ENCODE measurements around the gene SAMD11. TPM values are rescaled to one million over a fixed set of nuclear protein-coding genes. Genes with fewer than 3 reads are reported as not detected.

The SAMD11 gene
- total RNA-seq, 2 donors from 2014 or later = 4.5 to 61.6 TPM

DNA sequence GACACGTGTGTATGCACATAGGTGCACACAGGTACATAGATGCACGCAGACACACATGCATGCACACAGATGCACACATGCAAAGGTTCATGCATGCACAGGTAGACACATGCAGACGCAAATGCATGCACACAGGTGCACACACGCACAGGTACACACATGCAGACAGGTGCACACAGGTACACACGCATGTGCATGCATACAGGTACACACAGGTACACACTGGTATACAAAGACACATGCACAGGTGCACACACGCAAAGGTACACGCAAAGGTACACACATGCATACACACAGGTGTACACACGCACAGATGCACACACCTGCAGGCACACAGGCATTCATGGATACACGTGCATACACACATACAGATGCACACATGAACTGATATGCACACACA is 26.5 kb downstream of the SAMD11 start:
- DNase-seq (ENCODE audit: low spot score) = no peak
- no peaks in the 10 kb centered on the region for H3K4me1 ChIP-seq (replicated peaks)
- no peak overlapping the region for H3K27ac ChIP-seq
- no peak overlapping the region for H3K4me3 ChIP-seq
- intact Hi-C loops (cut with DNase I) = no loop called here
- TF ChIP-seq POLR2AphosphoS5 (IDR thresholded peaks at IDR 0.05) = no peak
- TF ChIP-seq, protein P1, sequence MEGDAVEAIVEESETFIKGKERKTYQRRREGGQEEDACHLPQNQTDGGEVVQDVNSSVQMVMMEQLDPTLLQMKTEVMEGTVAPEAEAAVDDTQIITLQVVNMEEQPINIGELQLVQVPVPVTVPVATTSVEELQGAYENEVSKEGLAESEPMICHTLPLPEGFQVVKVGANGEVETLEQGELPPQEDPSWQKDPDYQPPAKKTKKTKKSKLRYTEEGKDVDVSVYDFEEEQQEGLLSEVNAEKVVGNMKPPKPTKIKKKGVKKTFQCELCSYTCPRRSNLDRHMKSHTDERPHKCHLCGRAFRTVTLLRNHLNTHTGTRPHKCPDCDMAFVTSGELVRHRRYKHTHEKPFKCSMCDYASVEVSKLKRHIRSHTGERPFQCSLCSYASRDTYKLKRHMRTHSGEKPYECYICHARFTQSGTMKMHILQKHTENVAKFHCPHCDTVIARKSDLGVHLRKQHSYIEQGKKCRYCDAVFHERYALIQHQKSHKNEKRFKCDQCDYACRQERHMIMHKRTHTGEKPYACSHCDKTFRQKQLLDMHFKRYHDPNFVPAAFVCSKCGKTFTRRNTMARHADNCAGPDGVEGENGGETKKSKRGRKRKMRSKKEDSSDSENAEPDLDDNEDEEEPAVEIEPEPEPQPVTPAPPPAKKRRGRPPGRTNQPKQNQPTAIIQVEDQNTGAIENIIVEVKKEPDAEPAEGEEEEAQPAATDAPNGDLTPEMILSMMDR (IDR thresholded peaks at IDR 0.05) = no peak
- WGBS = over 99% methylated on average over 9 of the region's 9 CpGs
- no peaks in the 10 kb centered on the region for H3K9me3 ChIP-seq
- peaks cover 21 to 49% of the 10 kb centered on the region in 2 donors for H3K36me3 ChIP-seq
- no peaks in the 10 kb centered on the region for H3K27me3 ChIP-seq (replicated peaks; ENCODE audit: insufficient read depth)

DNA sequence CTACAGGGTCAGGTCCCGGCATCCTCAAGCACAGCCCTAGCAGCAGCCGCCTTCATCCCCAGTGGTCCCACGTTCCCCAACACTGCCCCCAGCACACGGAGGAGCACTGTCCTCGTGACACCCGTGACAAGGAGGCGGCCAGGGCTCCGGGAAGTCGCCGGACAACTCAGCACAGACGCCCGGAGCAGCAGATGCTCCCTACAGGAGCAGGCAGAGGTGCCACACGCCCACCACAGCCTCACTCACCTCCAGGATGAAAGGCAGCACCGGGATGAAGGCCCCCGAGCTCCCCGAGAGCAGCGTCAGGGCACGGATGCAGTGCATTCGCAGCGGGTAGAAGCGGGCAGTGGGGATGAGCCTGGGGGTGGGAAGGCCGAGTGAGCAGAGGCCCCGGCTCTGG is 27.2 kb downstream of the SAMD11 start:
- no peak for DNase-seq (ENCODE audit: low spot score)
- Histone ChIP-seq H3K27ac (no peak overlapping the region), H3K36me3 (peaks cover 21 to 55% of the 10 kb centered on the region in 2 donors), H3K4me1 (replicated peaks) (no peaks in the 10 kb centered on the region), H3K27me3 (replicated peaks; ENCODE audit: insufficient read depth) (no peaks in the 10 kb centered on the region), H3K4me3 (no peak overlapping the region), H3K9me3 (no peaks in the 10 kb centered on the region)
- intact Hi-C loops (cut with DNase I) = no loop called here
- WGBS = 93% methylated on average over 18 of the region's 23 CpGs
- TF ChIP-seq, protein P1 (IDR thresholded peaks at IDR 0.05) = no peak
- TF ChIP-seq POLR2A (IDR thresholded peaks at IDR 0.05) (no peak), POLR2AphosphoS5 (IDR thresholded peaks at IDR 0.05) (no peak)

DNA sequence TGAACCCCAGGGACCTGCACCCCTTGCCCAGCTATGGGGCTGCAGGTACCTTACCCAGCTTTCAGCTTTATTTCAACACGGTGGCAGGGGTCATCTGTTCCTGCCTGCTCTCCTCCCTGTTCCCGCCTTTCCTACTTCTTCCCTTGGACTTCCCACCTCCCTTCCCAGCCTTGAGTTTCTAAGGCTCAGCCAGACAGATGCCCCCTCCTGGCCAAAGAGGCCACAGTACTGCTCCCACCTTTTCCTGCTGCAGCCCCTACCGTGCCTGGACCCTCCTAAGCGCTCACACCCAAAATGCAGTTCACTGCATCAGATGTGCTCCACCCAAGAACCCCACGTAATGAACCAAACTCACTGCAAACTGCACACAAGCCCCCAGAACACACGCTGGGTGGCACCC is 27.6 kb downstream of the SAMD11 start:
- H3K36me3 ChIP-seq = peaks cover 24 to 57% of the 10 kb centered on the region in 2 donors

DNA sequence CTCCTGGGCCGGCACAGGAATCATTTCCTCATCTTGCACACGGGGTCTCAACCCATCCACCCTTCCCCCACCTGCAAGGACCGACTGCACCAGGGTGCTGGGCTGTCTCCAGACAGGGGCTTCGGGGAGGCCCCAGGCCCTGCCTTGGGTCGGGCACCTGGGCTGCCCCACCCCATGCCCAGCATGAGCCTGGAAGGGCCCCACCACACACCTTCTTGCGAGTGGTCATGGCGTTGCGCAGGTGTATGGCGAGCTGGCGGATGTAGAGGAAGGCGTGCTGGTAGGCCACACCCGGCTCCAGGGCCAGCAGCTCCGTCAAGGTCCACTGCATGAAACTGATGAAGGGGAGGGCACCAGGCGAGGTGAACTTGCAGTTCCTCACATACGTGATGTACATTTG is 28.5 kb downstream of the SAMD11 start:
- H3K9me3 ChIP-seq = no peaks in the 10 kb centered on the region
- no peak overlapping the region for H3K27ac ChIP-seq
- WGBS = 91% methylated on average over 15 of the region's 15 CpGs
- H3K27me3 ChIP-seq (replicated peaks; ENCODE audit: insufficient read depth) = no peaks in the 10 kb centered on the region
- TF ChIP-seq POLR2AphosphoS5 (IDR thresholded peaks at IDR 0.05) (no peak), POLR2A (IDR thresholded peaks at IDR 0.05) (no peak)
- TF ChIP-seq, protein P1 (IDR thresholded peaks at IDR 0.05) = no peak
- H3K4me1 ChIP-seq (replicated peaks) = peaks cover under 1% of the 10 kb centered on the region
- no peak for DNase-seq (ENCODE audit: low spot score)
- H3K36me3 ChIP-seq = peaks cover 28 to 54% of the 10 kb centered on the region in 2 donors
- H3K4me3 ChIP-seq = no peak overlapping the region
- intact Hi-C loops (cut with DNase I) = no loop called here

More for the DNA sequence above, 27.6 kb downstream of the SAMD11 start:
- Histone ChIP-seq H3K4me3 (no peak overlapping the region), H3K9me3 (no peaks in the 10 kb centered on the region), H3K27ac (no peak overlapping the region), H3K4me1 (replicated peaks) (no peaks in the 10 kb centered on the region), H3K27me3 (replicated peaks; ENCODE audit: insufficient read depth) (no peaks in the 10 kb centered on the region)
- no peak for DNase-seq (ENCODE audit: low spot score)
- intact Hi-C loops (cut with DNase I) = no loop called here
- 64% methylated on average over 6 of the region's 6 CpGs for WGBS
- no peak for TF ChIP-seq POLR2A (IDR thresholded peaks at IDR 0.05)
- no peak for TF ChIP-seq POLR2AphosphoS5 (IDR thresholded peaks at IDR 0.05)
- TF ChIP-seq, protein P1 (IDR thresholded peaks at IDR 0.05) = no peak

DNA sequence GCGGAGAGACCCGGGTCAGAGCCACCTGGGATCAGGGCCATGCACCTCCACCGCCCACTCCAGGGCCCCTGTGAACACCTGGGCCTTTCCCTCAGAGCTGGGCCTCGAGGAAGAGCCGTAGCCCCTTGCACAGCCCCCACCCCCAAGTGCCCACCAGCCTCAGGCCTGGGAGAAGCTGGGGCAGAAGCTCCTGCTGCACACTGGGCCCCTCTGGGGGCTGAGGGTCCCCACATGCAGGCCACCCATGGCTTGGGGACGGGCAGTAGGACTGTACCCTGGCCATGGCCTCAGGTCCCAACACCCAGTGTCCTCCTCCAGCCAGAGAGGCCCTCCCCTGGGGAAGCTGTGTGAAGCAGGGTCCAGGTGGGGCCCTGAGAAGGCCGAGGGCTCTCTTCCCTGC is 28.9 kb downstream of the SAMD11 start:
- Histone ChIP-seq H3K36me3 (peaks cover 28 to 50% of the 10 kb centered on the region in 2 donors), H3K4me3 (no peak overlapping the region), H3K27me3 (replicated peaks; ENCODE audit: insufficient read depth) (no peaks in the 10 kb centered on the region), H3K4me1 (replicated peaks) (peaks cover 4% of the 10 kb centered on the region), H3K9me3 (no peaks in the 10 kb centered on the region), H3K27ac (no peak overlapping the region)
- intact Hi-C loops (cut with DNase I) = no loop called here
- no peak for TF ChIP-seq POLR2A (IDR thresholded peaks at IDR 0.05)
- TF ChIP-seq POLR2AphosphoS5 (IDR thresholded peaks at IDR 0.05) = no peak
- TF ChIP-seq, protein P1 (IDR thresholded peaks at IDR 0.05) = no peak
- DNase-seq (ENCODE audit: low spot score) = no peak
- WGBS = 90% methylated on average over 2 of the region's 7 CpGs

All from prostate gland (tissue), 2 donors.